Upper lobe of right lung (tissue), 1 donor: Measurements from ENCODE around the gene TSPYL1. TPM values are rescaled to one million over a fixed set of nuclear protein-coding genes. Genes with fewer than 3 reads are reported as not detected.

Experiments used
- ATAC-seq: fragments of 200-7000 bp; cut with Tn5 transposase; one replicate; pipeline ENCODE4 v1.9.1; 2020; ENCODE audit warnings: mild to moderate bottlenecking, moderate library complexity
- DNase-seq: peaks from one replicate; pipeline ENCODE4 v3.0.0-alpha.2; 2020
- H3K27ac ChIP-seq: fragments of 200-600 bp; one replicate; pipeline ENCODE4 v1.8.0; 2022
- H3K27me3 ChIP-seq: fragments of 200-600 bp; one replicate; pipeline ENCODE4 v1.8.0; 2022; ENCODE audit warnings: mild to moderate bottlenecking
- H3K36me3 ChIP-seq: fragments of 200-600 bp; one replicate; pipeline ENCODE4 v1.8.0; 2022
- H3K4me1 ChIP-seq: fragments of 200-600 bp; one replicate; pipeline ENCODE4 v1.8.0; 2022
- H3K4me3 ChIP-seq: fragments of 200-600 bp; one replicate; pipeline ENCODE4 v1.8.0; 2022; ENCODE audit warnings: mild to moderate bottlenecking
- H3K9me3 ChIP-seq: fragments of 200-600 bp; one replicate; pipeline ENCODE4 v1.8.0; 2022
- CTCF ChIP-seq: fragments of 200-600 bp; IDR thresholded peaks from one replicate; pipeline ENCODE4 v1.8.0; 2022; ENCODE audit warnings: antibody characterized with exemption
- intact Hi-C: fragments of 100-400 bp; cut with DNase I; formaldehyde crosslinking; loops from one replicate; pipeline ENCODE4 v1.11.0; 2022
- total RNA-seq: library from RNA; stranded (reverse); fragmentation: NEBNext Ultra II Directional; extraction: Animal tissue kit (Norgen Biotek cat#: 25700); gene quantifications from one replicate; pipeline ENCODE4 v1.2.1, GENCODE V29; 2021
- donor health status: DM: no; HTN: yes; CAD: no; lungs with severe emphysema.

Gene TSPYL1
- total RNA-seq, 1 donor from 2014 or later = 86.2 TPM

DNA sequence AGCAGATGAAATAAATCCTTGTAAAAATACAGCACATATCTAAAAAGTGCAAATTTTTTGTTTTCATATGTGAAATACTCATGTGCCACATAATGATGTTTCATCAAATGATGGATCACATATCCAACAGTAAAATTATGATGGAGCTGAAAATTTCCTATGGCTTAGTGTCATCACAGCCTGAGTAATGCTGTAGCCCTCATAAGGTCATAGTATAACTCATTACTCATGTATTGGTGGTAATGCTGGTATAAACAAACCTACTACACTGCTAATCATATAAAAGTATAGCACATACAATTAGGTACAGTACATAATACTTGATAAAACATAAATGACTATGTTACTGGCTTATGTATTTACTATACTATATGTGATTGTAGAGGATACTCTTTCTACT lies 12.9 kb downstream of the TSPYL1 start:
- DNase-seq (no peak), ATAC-seq (no peak)
- TF ChIP-seq CTCF = no peak
- intact Hi-C loops = no loop called here
- Histone ChIP-seq H3K4me1 (no peaks in the 10 kb centered on the region), H3K9me3 (no peaks in the 10 kb centered on the region), H3K4me3 (no peak overlapping the region), H3K27me3 (no peaks in the 10 kb centered on the region), H3K27ac (no peak overlapping the region), H3K36me3 (peaks cover 1% of the 10 kb centered on the region)

DNA sequence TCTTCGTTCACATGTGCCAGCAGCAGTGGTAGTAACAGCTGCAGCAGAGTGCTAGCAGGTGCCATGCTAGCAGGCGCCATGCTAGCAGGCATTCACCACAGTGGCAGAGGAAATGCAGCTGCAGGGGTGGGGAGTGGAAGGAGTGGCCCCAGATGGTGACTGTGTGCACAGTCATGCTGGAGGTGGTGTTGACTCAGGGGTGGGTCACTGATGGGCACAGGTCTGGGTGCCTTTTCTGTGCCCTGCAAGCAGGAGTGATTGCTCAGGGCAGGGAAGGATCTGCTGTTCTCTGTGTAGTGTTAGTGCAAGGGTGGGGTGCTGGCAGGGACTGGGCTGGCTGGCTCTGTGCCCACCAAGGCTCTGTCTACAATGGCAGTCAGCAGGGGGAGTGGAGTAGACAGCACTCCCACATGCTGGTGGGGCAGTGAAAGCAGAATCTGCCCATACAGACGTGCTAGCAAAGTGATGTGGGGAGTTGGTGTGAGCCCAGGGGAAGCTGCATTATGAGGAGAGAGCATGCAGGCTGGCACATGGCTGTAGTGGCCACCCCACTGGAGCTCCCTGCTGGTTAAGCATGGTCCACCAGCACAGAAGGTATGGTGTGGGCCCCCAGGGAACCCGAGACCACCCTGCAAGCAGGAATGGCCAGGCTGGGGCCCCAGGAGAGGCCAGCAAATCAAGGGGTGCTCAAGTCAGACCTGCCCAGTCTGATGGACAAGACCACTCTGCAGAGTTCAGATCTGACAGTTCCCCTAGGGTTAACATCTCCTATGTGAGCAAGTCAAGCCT lies 14.5 kb downstream of the TSPYL1 start:
- no peaks in the 10 kb centered on the region for H3K27me3 ChIP-seq
- H3K36me3 ChIP-seq = no peaks in the 10 kb centered on the region
- no peak for TF ChIP-seq CTCF
- H3K4me3 ChIP-seq = no peak overlapping the region
- DNase-seq = no peak
- no peaks in the 10 kb centered on the region for H3K9me3 ChIP-seq
- ATAC-seq = peak; percentile 39
- H3K4me1 ChIP-seq = no peaks in the 10 kb centered on the region
- no peak overlapping the region for H3K27ac ChIP-seq
- intact Hi-C loops = no loop called here

- no peak for TF ChIP-seq CTCF
- H3K9me3 ChIP-seq = no peaks in the 10 kb centered on the region
- no peaks in the 10 kb centered on the region for H3K27me3 ChIP-seq
- no peak overlapping the region for H3K27ac ChIP-seq
- no peaks in the 10 kb centered on the region for H3K4me1 ChIP-seq
- H3K36me3 ChIP-seq = no peaks in the 10 kb centered on the region
- intact Hi-C loops = no loop called here
- no peak overlapping the region for H3K4me3 ChIP-seq
- no peak for DNase-seq
- ATAC-seq = no peak
Measured at GRCh38 chr6:116263353-116263752, 16.4 kb downstream of the TSPYL1 start.

DNA sequence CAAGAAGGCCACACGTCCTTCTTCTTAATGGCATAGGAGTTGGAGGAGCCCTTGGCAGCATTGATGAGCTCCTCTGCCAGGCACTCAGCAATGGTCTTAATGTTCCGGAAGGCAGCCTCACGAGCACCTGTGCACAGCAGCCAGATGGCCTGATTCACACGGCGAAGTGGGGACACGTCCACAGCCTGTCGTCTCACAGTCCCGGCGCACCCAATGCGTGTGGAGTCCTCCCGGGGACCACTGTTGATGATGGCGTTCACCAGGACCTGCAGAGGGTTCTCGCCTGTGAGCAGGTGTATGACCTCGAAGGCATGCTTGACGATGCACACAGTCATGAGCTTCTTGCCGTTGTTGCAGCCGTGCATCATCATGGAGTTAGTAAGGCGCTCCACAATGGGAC lies 21.2 kb downstream of the TSPYL1 start:
- intact Hi-C loops = no loop called here
- no peak for TF ChIP-seq CTCF
- no peak for ATAC-seq
- H3K4me3 ChIP-seq = no peak overlapping the region
- H3K4me1 ChIP-seq = peaks cover 11% of the 10 kb centered on the region
- no peaks in the 10 kb centered on the region for H3K36me3 ChIP-seq
- H3K27ac ChIP-seq = no peak overlapping the region
- H3K27me3 ChIP-seq = no peaks in the 10 kb centered on the region
- no peaks in the 10 kb centered on the region for H3K9me3 ChIP-seq
- DNase-seq = no peak

DNA sequence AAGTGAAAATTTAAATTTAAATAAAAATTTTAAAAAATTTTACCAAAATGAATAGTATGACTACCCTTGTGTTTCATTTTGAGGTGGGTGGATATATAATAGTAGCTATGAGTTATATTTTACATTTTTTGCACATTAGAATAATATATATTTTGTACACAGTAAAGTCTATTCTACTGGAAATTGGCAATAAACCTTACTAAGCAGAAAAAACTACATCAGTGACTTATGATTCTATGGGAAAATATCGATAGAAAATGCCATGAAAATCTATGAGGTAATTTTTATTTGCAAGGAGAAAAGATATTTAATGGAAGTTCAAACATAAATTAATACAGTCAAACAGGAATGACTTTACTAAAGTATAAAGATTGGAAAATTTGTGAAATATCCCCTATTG lies 23.0 kb downstream of the TSPYL1 start:
- Histone ChIP-seq H3K27me3 (no peaks in the 10 kb centered on the region), H3K4me1 (peaks cover 24% of the 10 kb centered on the region), H3K36me3 (no peaks in the 10 kb centered on the region), H3K9me3 (no peaks in the 10 kb centered on the region), H3K27ac (no peak overlapping the region), H3K4me3 (no peak overlapping the region)
- TF ChIP-seq CTCF = no peak
- DNase-seq (no peak), ATAC-seq (no peak)
- intact Hi-C loops = no loop called here
